H7 (cell line): Measurements from ENCODE around the gene RAP2B. TPM values are rescaled to one million over a fixed set of nuclear protein-coding genes. Genes with fewer than 3 reads are reported as not detected.

Source experiments
- DNase-seq: peaks from one replicate; pipeline ENCODE4 v3.0.0; 2012
- H3K27me3 ChIP-seq: 2 replicates; pipeline ENCODE4 v1.6.0; 2011; ENCODE audit warnings: mild to moderate bottlenecking, low read length; ENCODE audit not compliant: control insufficient read depth, insufficient read depth
- H3K36me3 ChIP-seq: replicated peaks from 2 replicates; pipeline ENCODE4 v1.5.1; 2011; ENCODE audit warnings: low read length; ENCODE audit not compliant: control insufficient read depth, insufficient read depth
- H3K4me3 ChIP-seq: 2 replicates; pipeline ENCODE4 v1.5.1; 2011; ENCODE audit warnings: low read depth, mild to moderate bottlenecking, control low read depth, low read length, moderate library complexity; ENCODE audit not compliant: insufficient read depth
- total RNA-seq: library from RNA; depleted of rRNA; stranded (reverse); fragments of >200 nt; shearing (Covaris generic); gene quantifications from 2 replicates; pipeline ENCODE4 v1.2.3, GENCODE V29; 2014

RAP2B gene
- total RNA-seq, 1 experiment from 2014 or later = 13.7 TPM

DNA sequence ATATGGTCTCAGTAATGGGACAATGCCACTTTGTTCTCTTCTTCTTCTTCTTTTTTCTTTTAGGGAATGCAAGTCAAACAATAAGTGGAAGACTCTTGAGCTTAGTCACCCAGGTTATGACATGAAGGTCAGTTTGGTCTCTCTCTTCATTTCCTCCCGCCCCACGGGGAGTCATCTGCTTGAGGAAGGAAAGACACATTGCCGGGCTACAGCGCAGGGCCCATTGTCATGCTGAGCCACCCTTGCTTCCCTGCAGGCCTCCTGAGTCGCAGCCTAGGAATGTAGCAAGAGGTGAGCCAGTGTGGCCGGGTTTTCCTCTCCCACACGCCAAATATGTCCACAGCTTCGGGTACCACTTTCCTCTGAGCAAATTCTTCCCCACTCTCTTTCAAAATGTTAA lies 47.6 kb downstream of the RAP2B start:
- peak; percentile 59 for DNase-seq
- H3K4me3 ChIP-seq = no peak overlapping the region; the same call in 1 of the 2 replicates
- H3K27me3 ChIP-seq = no peaks in the 10 kb centered on the region
- no peaks in the 10 kb centered on the region for H3K36me3 ChIP-seq

DNA sequence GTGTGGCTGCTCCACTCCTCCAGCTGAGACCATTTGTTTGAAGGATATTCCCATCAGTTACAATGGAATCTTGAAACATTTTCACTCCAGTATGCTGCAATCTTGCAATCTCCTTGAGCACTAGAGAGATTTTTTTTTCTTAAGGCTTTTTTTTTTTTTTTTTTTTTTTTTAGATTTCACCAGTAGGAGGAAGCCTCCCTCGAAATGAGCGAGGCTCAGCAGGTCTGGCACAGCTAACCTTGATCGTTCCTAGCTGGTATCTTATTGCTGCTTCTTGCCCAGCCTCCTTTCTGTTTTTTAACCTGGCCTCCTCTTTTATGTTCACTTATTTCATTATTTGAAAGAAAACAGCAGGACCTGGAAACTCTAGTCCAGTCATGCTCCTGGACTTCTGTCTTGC lies 48.1 kb downstream of the RAP2B start:
- no peaks in the 10 kb centered on the region for H3K36me3 ChIP-seq
- peak; percentile 31 for DNase-seq
- H3K4me3 ChIP-seq = no peak overlapping the region; the same call in 1 of the 2 replicates
- H3K27me3 ChIP-seq = no peaks in the 10 kb centered on the region

DNA sequence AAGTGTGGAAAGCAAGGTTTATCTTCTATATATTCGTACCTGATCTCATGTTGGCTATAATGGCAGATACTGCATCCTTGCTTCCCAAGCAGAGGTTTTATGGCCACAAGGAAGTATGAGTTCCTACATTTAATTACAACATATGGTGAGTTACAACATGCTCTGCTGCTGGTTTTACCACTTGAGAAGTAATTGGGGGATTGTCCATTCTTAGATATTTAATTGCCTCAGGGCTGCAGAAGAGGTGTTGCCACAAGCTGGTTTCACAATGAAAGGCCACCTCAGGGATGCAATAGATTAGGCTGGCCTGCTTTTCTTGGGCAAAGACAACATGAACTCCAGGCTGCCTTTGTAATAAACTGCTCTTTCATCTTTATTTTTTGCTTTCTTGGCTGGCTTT lies 48.6 kb downstream of the RAP2B start:
- no peaks in the 10 kb centered on the region for H3K27me3 ChIP-seq
- DNase-seq = no peak
- H3K4me3 ChIP-seq = no peak overlapping the region
- H3K36me3 ChIP-seq = no peaks in the 10 kb centered on the region

DNA sequence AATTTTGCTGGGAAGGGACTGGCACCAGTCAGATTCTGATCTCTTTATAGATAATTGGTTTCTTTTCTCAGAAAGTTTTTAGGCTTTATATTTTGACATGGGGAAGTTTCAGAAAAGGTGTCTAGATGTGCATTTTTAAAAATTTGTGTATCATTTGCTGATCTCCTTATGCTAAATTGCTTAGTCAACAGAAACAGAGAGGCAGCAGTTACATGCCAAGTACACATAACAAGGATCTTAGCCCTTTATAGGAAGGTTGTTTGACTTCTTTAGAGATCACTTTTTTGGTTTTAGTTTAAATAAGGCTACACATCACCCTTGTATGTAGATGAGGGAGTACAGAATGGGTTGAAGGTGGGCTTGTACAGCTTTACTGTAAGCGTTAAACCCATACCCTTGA lies 53.5 kb downstream of the RAP2B start:
- H3K36me3 ChIP-seq = no peaks in the 10 kb centered on the region
- H3K27me3 ChIP-seq = no peaks in the 10 kb centered on the region
- H3K4me3 ChIP-seq = no peak overlapping the region
- DNase-seq = no peak

DNA sequence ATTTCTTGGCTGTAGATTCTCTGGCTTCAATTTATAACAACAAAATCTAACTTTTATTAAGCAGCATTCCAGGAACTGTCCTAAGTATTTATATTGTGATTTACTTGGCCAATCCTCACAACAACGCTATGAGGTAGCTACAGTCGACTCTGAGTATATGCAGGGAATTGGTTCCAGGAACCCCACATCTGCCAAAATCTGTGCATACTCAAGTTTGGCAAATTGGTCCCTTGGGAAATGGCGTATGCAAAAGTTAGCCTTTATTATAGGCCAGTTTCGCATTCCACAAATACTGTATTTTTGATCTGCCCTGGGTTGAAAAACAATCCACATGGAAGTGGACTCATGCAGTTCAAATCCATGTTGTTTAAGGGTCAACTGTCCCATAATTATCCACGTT lies 53.9 kb downstream of the RAP2B start:
- no peak for DNase-seq
- Histone ChIP-seq H3K27me3 (no peaks in the 10 kb centered on the region), H3K4me3 (no peak overlapping the region), H3K36me3 (no peaks in the 10 kb centered on the region)

DNA sequence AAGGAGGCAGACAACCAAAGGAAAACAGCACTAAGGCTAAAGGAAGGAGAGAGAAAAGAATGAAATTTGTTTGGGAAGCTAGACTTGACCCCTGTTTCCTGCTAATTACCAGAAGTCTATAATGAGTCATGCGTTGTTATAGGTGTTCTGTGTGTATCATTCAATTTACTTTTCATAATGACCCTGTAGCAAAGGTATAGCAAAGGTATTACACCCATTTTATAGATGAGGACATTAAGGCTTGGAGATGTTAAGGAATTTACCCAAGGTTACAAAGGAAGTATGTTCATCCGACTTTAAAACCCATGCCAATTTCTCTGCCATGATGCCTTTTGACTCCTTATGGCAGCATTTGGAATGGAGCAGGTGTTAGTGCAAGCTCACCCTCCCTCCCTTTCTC lies 54.9 kb downstream of the RAP2B start:
- Histone ChIP-seq H3K4me3 (no peak overlapping the region), H3K27me3 (no peaks in the 10 kb centered on the region), H3K36me3 (no peaks in the 10 kb centered on the region)
- no peak for DNase-seq

DNA sequence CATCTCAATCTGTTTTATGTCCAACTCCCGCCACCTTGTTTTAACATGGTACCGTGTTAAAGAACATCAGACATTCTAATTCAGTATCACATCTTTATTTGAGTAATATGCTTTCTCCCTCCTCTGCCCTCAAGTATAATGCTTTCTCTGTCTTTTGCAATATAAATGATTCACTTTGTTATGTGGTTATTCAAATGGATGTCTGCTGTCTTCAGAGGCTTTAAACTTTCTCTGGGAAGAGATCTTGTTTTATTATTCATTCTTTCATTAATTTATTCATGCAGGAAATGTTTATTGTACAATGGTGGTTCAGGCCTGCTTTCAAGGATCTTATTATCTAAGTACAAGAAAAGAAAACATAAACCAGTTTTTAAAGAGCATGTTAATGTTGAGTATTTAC lies 57.1 kb downstream of the RAP2B start:
- DNase-seq = no peak
- Histone ChIP-seq H3K27me3 (no peaks in the 10 kb centered on the region), H3K36me3 (no peaks in the 10 kb centered on the region), H3K4me3 (no peak overlapping the region)
